CD4-positive, alpha-beta T cell (primary cell): ENCODE data around the gene GJD2. TPM values are rescaled to one million over a fixed set of nuclear protein-coding genes. Genes with fewer than 3 reads are reported as not detected.

Experiments
- ATAC-seq: fragments of 200-7000 bp; cut with Tn5 transposase; one replicate; pipeline ENCODE4 v1.10.0; 2022; ENCODE audit warnings: mild to moderate bottlenecking; ENCODE audit not compliant: poor library complexity
- CTCF ChIA-PET: fragments of 350-600 bp; sonication (Branson Sonifier 250); formaldehyde crosslinking; loops from one replicate; lab custom pipeline; 2021; ENCODE audit warnings: antibody characterized with exemption, inconsistent platforms; lab: Charles Lee
- POLR2A ChIA-PET: fragments of 350-600 bp; sonication (Branson Sonifier 250); formaldehyde crosslinking; loops from one replicate; lab custom pipeline; 2021; ENCODE audit warnings: antibody characterized with exemption, inconsistent platforms; lab: Charles Lee
- DNase-seq, 14 experiments: peaks; one replicate each; pipeline ENCODE4 v3.0.0-alpha.2; 2013 to 2020; ENCODE audit warnings: mixed read lengths in 2 of 14
- H3K27ac ChIP-seq, 2 donors: one replicate each; pipeline versions ENCODE4 v1.5.1 to v1.7.0; 2013; ENCODE audit warnings: low read length in 2 of 2, low read depth in 1 of 2, mild to moderate bottlenecking in 1 of 2
- H3K27me3 ChIP-seq, 2 experiments: 1 replicate in 1 of 2; 2 replicates in 1 of 2; pipeline versions ENCODE4 v1.6.1 to v1.7.0; 2013; ENCODE audit warnings: low read length in 2 of 2, control low read depth in 1 of 2, mild to moderate bottlenecking in 1 of 2, moderate library complexity in 1 of 2; ENCODE audit not compliant: insufficient read depth in 2 of 2, control insufficient read depth in 1 of 2
- H3K36me3 ChIP-seq: one replicate; pipeline ENCODE4 v1.6.1; 2013; ENCODE audit warnings: low read length, control low read depth; ENCODE audit not compliant: insufficient read depth
- H3K4me1 ChIP-seq: one replicate; pipeline ENCODE4 v1.6.1; 2013; ENCODE audit warnings: low read length, control low read depth; ENCODE audit not compliant: insufficient read depth
- H3K4me3 ChIP-seq: one replicate; pipeline ENCODE4 v1.5.1; 2013; ENCODE audit warnings: mild to moderate bottlenecking, low read length, moderate library complexity
- H3K9me3 ChIP-seq, 2 experiments: 1 replicate in 1 of 2; 2 replicates in 1 of 2; pipeline versions ENCODE4 v1.6.1 to v1.7.0; 2013; ENCODE audit warnings: low read length in 2 of 2, mild to moderate bottlenecking in 2 of 2, control low read depth in 1 of 2, moderate library complexity in 1 of 2; ENCODE audit not compliant: control insufficient read depth in 1 of 2, insufficient read depth in 1 of 2
- H3K27ac Mint-ChIP-seq: one replicate; pipeline ENCODE4 v1.8.0; 2020; ENCODE audit warnings: mixed read lengths
- H3K27me3 Mint-ChIP-seq: one replicate; pipeline ENCODE4 v1.8.0; 2021; ENCODE audit warnings: mixed read lengths
- H3K36me3 Mint-ChIP-seq: one replicate; pipeline ENCODE4 v1.8.0; 2021; ENCODE audit warnings: low read depth, mixed read lengths
- H3K4me1 Mint-ChIP-seq: one replicate; pipeline ENCODE4 v1.8.0; 2021; ENCODE audit warnings: low read depth, mixed read lengths
- H3K4me3 Mint-ChIP-seq: one replicate; pipeline ENCODE4 v1.8.0; 2020; ENCODE audit warnings: mild to moderate bottlenecking, mixed read lengths
- H3K9me3 Mint-ChIP-seq: one replicate; pipeline ENCODE4 v1.8.0; 2020; ENCODE audit warnings: mixed read lengths
- CTCF ChIP-seq: fragments of 200-600 bp; IDR thresholded peaks from one replicate; pipeline ENCODE4 v1.8.0; 2022; ENCODE audit warnings: antibody characterized with exemption, mild to moderate bottlenecking
- intact Hi-C, 2 experiments: fragments of 100-400 bp; cut with DNase I in 1 of 2; cut with micrococcal nuclease in 1 of 2; formaldehyde crosslinking; loops; one replicate each; pipeline versions ENCODE4 v1.15.1 to v1.9.0; 2023 to 2025; cut with DNase I, micrococcal nuclease
- total RNA-seq, 174 experiments: library from RNA in 2 of 174; stranded (reverse) in 2 of 174; gene quantifications; one replicate each; pipeline ENCODE4 v1.2.3 and lab custom pipeline; 2021 to 2026

The GJD2 gene
- total RNA-seq, 2 experiments from 2014 or later: not detected

- no peak for TF ChIP-seq CTCF
- H3K9me3 ChIP-seq: no peaks in the 10 kb centered on the region
- no peak overlapping the region for H3K4me3 ChIP-seq
- CTCF ChIA-PET: no interaction called here
- Mint-ChIP-seq H3K36me3 (no peaks in the 10 kb centered on the region), H3K9me3 (no peaks in the 10 kb centered on the region), H3K27me3 (peaks cover 81% of the 10 kb centered on the region), H3K4me1 (no peaks in the 10 kb centered on the region), H3K27ac (no peak overlapping the region), H3K4me3 (no peak overlapping the region)
- intact Hi-C loops: loop anchor here in 1 of 2 experiments (10.0 kb wide), 1 partner anchor 55 kb away; no protein-coding TSS in a partner anchor
- H3K27ac ChIP-seq: no peak overlapping the region
- no peaks in the 10 kb centered on the region for H3K36me3 ChIP-seq
- peaks cover 14 to 26% of the 10 kb centered on the region in 2 experiments for H3K27me3 ChIP-seq
- H3K4me1 ChIP-seq: no peaks in the 10 kb centered on the region
- POLR2A ChIA-PET: no interaction called here
- DNase-seq (no peak), ATAC-seq (no peak)
These were observed 34.5 kb upstream of the GJD2 start for GRCh38 chr15:34789326-34789725.

GRCh38 chr15:34786206-34786605, 31.4 kb upstream of the GJD2 start:
- Histone ChIP-seq H3K4me3 (no peak overlapping the region), H3K36me3 (no peaks in the 10 kb centered on the region), H3K27ac (no peak overlapping the region), H3K9me3 (no peaks in the 10 kb centered on the region), H3K27me3 (peaks cover 3 to 18% of the 10 kb centered on the region in 2 experiments), H3K4me1 (no peaks in the 10 kb centered on the region)
- Mint-ChIP-seq H3K4me1 (no peaks in the 10 kb centered on the region), H3K27ac (no peak overlapping the region), H3K9me3 (peaks cover 4% of the 10 kb centered on the region), H3K36me3 (no peaks in the 10 kb centered on the region), H3K4me3 (no peak overlapping the region), H3K27me3 (peaks cover 71% of the 10 kb centered on the region)
- ATAC-seq (no peak), DNase-seq (no peak)
- POLR2A ChIA-PET: no interaction called here
- no peak for TF ChIP-seq CTCF
- CTCF ChIA-PET: no interaction called here
- intact Hi-C loops: loop anchor here in 1 of 2 experiments (10.0 kb wide), 1 partner anchor 59 kb away; no protein-coding TSS in a partner anchor

GRCh38 chr15:34783991-34784390, 29.2 kb upstream of the GJD2 start:
- no peak overlapping the region for H3K27ac Mint-ChIP-seq
- CTCF ChIA-PET: no interaction called here
- TF ChIP-seq CTCF: no peak
- H3K9me3 Mint-ChIP-seq: peaks cover 4% of the 10 kb centered on the region
- H3K27me3 ChIP-seq: peaks cover 3 to 14% of the 10 kb centered on the region in 2 experiments
- H3K36me3 ChIP-seq: no peaks in the 10 kb centered on the region
- H3K36me3 Mint-ChIP-seq: no peaks in the 10 kb centered on the region
- no peak overlapping the region for H3K4me3 Mint-ChIP-seq
- intact Hi-C loops: loop anchor here in 1 of 2 experiments (10.0 kb wide), 1 partner anchor 61 kb away; no protein-coding TSS in a partner anchor
- POLR2A ChIA-PET: no interaction called here
- peaks cover 52% of the 10 kb centered on the region for H3K27me3 Mint-ChIP-seq
- H3K4me1 Mint-ChIP-seq: no peaks in the 10 kb centered on the region
- DNase-seq: no peak
- H3K27ac ChIP-seq: no peak overlapping the region
- ATAC-seq: no peak
- H3K4me1 ChIP-seq: no peaks in the 10 kb centered on the region
- H3K9me3 ChIP-seq: no peaks in the 10 kb centered on the region
- H3K4me3 ChIP-seq: no peak overlapping the region
